GM12878 (cell line): ENCODE results near the gene PRMT5. TPM values are rescaled to one million over a fixed set of nuclear protein-coding genes. Genes with fewer than 3 reads are reported as not detected.

ENCODE experiments used
- ATAC-seq: fragments of 200-7000 bp; cut with Tn5 transposase; 3 replicates; pipeline ENCODE4 v1.9.1; 2020; ENCODE audit warnings: mild to moderate bottlenecking, moderate library complexity
- BruUV-seq: library from RNA; stranded (reverse); fragments of 400-500 nt; replicated peaks from 2 replicates; lab custom pipeline; 2021; lab: Mats Ljungman, UMichigan
- CTCF ChIA-PET: fragments of 300-600 bp; sonication (Branson Sonifier 250); formaldehyde crosslinking; extraction: SDS; loops from one replicate; lab custom pipeline; 2021; ENCODE audit warnings: inconsistent platforms; lab: Yijun Ruan, JAX
- POLR2A ChIA-PET: fragments of 350-600 bp; formaldehyde crosslinking; extraction: SDS; loops from one replicate; lab custom pipeline; 2021; ENCODE audit warnings: inconsistent platforms; lab: Charles Lee
- RAD21 ChIA-PET: fragments of 300-600 bp; sonication (Branson Sonifier 250); formaldehyde crosslinking; loops from one replicate; lab custom pipeline; 2023; ENCODE audit warnings: antibody characterized with exemption; ENCODE audit not compliant: unreplicated experiment; lab: Charles Lee
- SMC1A ChIA-PET: fragments of 300-600 bp; sonication (Branson Sonifier 250); formaldehyde crosslinking; loops from one replicate; lab custom pipeline; 2023; ENCODE audit not compliant: unreplicated experiment, uncharacterized antibody; lab: Charles Lee
- DNase-seq: peaks from one replicate; pipeline ENCODE4 v3.0.0-alpha.2; 2011; ENCODE audit warnings: low read depth, low spot score
- FAIRE-seq: peaks from 3 replicates; lab custom pipeline; 2011; peaks lifted over from hg19 to GRCh38; lab: Jason Lieb, UNC
- H2AFZ ChIP-seq: 2 replicates; pipeline ENCODE4 v1.6.0; 2011; ENCODE audit warnings: low read depth, low read length, control low read depth; ENCODE audit not compliant: control insufficient read depth
- H3K27ac ChIP-seq: 2 replicates; pipeline ENCODE4 v1.5.1; 2011; ENCODE audit warnings: control low read depth; ENCODE audit not compliant: control insufficient read depth, insufficient read depth
- H3K27me3 ChIP-seq, 2 experiments: replicated peaks in 1 of 2; 2 replicates each; pipeline versions ENCODE4 v1.6.0 to v1.6.1; 2011; ENCODE audit warnings: low read length in 1 of 2; ENCODE audit not compliant: control insufficient read depth in 2 of 2, insufficient read depth in 2 of 2
- H3K36me3 ChIP-seq, 2 experiments: 2 replicates each; pipeline ENCODE4 v1.5.1; 2011; ENCODE audit warnings: low read length in 1 of 2; ENCODE audit not compliant: control insufficient read depth in 2 of 2, insufficient read depth in 2 of 2
- H3K4me1 ChIP-seq: 2 replicates; pipeline ENCODE4 v1.6.1; 2011; ENCODE audit warnings: mild to moderate bottlenecking, low read length, moderate library complexity, mixed read lengths; ENCODE audit not compliant: control insufficient read depth, insufficient read depth
- H3K4me2 ChIP-seq: 2 replicates; pipeline ENCODE4 v1.6.0; 2011; ENCODE audit warnings: control low read depth; ENCODE audit not compliant: control insufficient read depth, insufficient read depth
- H3K4me3 ChIP-seq: fragments of 200-600 bp; sonication (generic); 2 replicates; pipeline ENCODE4 v1.5.1; 2016
- H3K79me2 ChIP-seq: 2 replicates; pipeline ENCODE4 v1.6.0; 2011; ENCODE audit warnings: low read length; ENCODE audit not compliant: control insufficient read depth, insufficient read depth
- H3K9ac ChIP-seq: 2 replicates; pipeline ENCODE4 v1.8.0; 2011; ENCODE audit warnings: low read length, control low read depth, mixed read lengths; ENCODE audit not compliant: control insufficient read depth, insufficient read depth
- H3K9me3 ChIP-seq: replicated peaks from 3 replicates; pipeline ENCODE4 v1.5.1; 2011; ENCODE audit warnings: mild to moderate bottlenecking, low read length; ENCODE audit not compliant: control insufficient read depth, insufficient read depth
- H4K20me1 ChIP-seq: 2 replicates; pipeline ENCODE4 v1.6.0; 2011; ENCODE audit not compliant: control insufficient read depth, insufficient read depth
- ATF7 ChIP-seq: fragments of 450-650 bp; IDR thresholded peaks from 2 replicates; pipeline ENCODE4 v1.6.1; 2016; ENCODE audit warnings: low read depth, mild to moderate bottlenecking
- BHLHE40 ChIP-seq, 2 experiments: fragments of 450-650 bp in 1 of 2; IDR thresholded peaks; 2 replicates each; pipeline ENCODE4 v1.6.1; 2011 to 2017; ENCODE audit warnings: low read depth in 2 of 2, borderline replicate concordance in 1 of 2, improper control_type of control experiment in 1 of 2, low read length in 1 of 2, mild to moderate bottlenecking in 1 of 2
- CBFB ChIP-seq: IDR thresholded peaks from 2 replicates; pipeline ENCODE4 v1.6.1; 2016; ENCODE audit warnings: antibody characterized with exemption, low read depth
- CBX3 ChIP-seq: fragments of 200-600 bp; sonication (generic); IDR thresholded peaks from 2 replicates; pipeline ENCODE4 v1.6.1; 2016; ENCODE audit warnings: low read depth, borderline replicate concordance
- CHD4 ChIP-seq: fragments of 200-600 bp; sonication (generic); IDR thresholded peaks from 2 replicates; pipeline ENCODE4 v1.6.1; 2016; ENCODE audit warnings: mild to moderate bottlenecking
- EGR1 ChIP-seq, 2 experiments: IDR thresholded peaks; 1 replicate in 1 of 2; 2 replicates in 1 of 2; pipeline ENCODE4 v1.6.1; 2011 to 2012; ENCODE audit warnings: low read depth in 2 of 2, low read length in 2 of 2, borderline replicate concordance in 1 of 2, mild to moderate bottlenecking in 1 of 2, moderate library complexity in 1 of 2
- HDAC6 ChIP-seq: fragments of 200-600 bp; sonication (generic); IDR thresholded peaks from one replicate; pipeline ENCODE4 v1.8.0; 2017; ENCODE audit warnings: antibody characterized with exemption; ENCODE audit not compliant: unreplicated experiment
- IRF5 ChIP-seq: fragments of 450-650 bp; IDR thresholded peaks from 2 replicates; pipeline ENCODE4 v1.6.1; 2017; ENCODE audit warnings: borderline replicate concordance
- PML ChIP-seq: IDR thresholded peaks from 2 replicates; pipeline ENCODE4 v1.6.1; 2012; ENCODE audit warnings: low read length, inconsistent platforms
- POLR2A ChIP-seq: IDR thresholded peaks from 2 replicates; pipeline ENCODE4 v1.6.1; 2011; ENCODE audit warnings: low read depth, mild to moderate bottlenecking, low read length
- POLR2AphosphoS2 ChIP-seq: IDR thresholded peaks from 2 replicates; pipeline ENCODE4 v1.6.1; 2011; ENCODE audit warnings: low read depth, mild to moderate bottlenecking, low read length, improper control_type of control experiment, moderate library complexity
- SIX5 ChIP-seq: IDR thresholded peaks from 2 replicates; pipeline ENCODE4 v1.6.1; 2011; ENCODE audit warnings: mild to moderate bottlenecking, low read depth, low read length, moderate library complexity; ENCODE audit not compliant: severe bottlenecking
- SP1 ChIP-seq: IDR thresholded peaks from one replicate; pipeline ENCODE4 v1.6.1; 2011; ENCODE audit warnings: low read depth, low read length
- TBL1XR1 ChIP-seq: IDR thresholded peaks from 2 replicates; pipeline ENCODE4 v1.6.1; 2012; ENCODE audit warnings: low read depth, low read length, improper control_type of control experiment
- WRNIP1 ChIP-seq: IDR thresholded peaks from 2 replicates; pipeline ENCODE4 v1.6.1; 2011; ENCODE audit warnings: low read depth, low read length, improper control_type of control experiment, borderline replicate concordance
- ZNF384 ChIP-seq: IDR thresholded peaks from 2 replicates; pipeline ENCODE4 v1.6.1; 2012; ENCODE audit warnings: low read depth, mild to moderate bottlenecking, low read length, improper control_type of control experiment, borderline replicate concordance
- WGBS: methylation state at CpG from one replicate; pipeline ENCODE4 v1.1.6; 2016; ENCODE audit warnings: low lambda C conversion rate; ENCODE audit not compliant: insufficient replicate concordance, insufficient coverage; ENCODE audit errors: missing lambda C conversion rate; 5-methylcytosine and 5-hydroxymethylcytosine counted together
- in situ Hi-C: fragments of 300-500 bp; cut with MboI; formaldehyde crosslinking; loops from 9 replicates; pipeline ENCODE4 v1.14.3; 2018; ENCODE audit warnings: mixed read lengths
- intact Hi-C: fragments of 100-400 bp; cut with micrococcal nuclease; formaldehyde crosslinking; loops from one replicate; pipeline ENCODE4 v1.14.2; 2022; ENCODE audit not compliant: unreplicated experiment
- polyA plus RNA-seq, 11 experiments: library from polyadenylated mRNA; depleted of rRNA in 4 of 11; unstranded in 6 of 11; stranded (reverse) in 5 of 11; fragments of >200 nt; fragmentation: Nextera tagmentation in 4 of 11; fragmentation: Illumina TruSeq in 1 of 11; extraction: Ambion mirVana in 4 of 11; extraction: Trizol in 1 of 11; gene quantifications; 1 replicate in 1 of 11; 2 replicates in 10 of 11; pipeline versions ENCODE4 v1.2.1 to v1.2.3, GENCODE V29; 2011 to 2016; ENCODE audit warnings: inconsistent platforms in 2 of 11, missing spikeins in 2 of 11, low read depth in 1 of 11
- total RNA-seq, 4 experiments: library from RNA; depleted of rRNA in 3 of 4; stranded (reverse); fragments of >200 nt in 3 of 4; fragmentation: Illumina TruSeq in 1 of 4; extraction: Trizol in 1 of 4; gene quantifications; 2 replicates each; pipeline versions ENCODE4 v1.2.1 to v1.2.3, GENCODE V29; 2013 to 2021
- TF ChIP-seq, protein P1 (sequence below): IDR thresholded peaks from 2 replicates; pipeline ENCODE4 v1.6.1; 2012; ENCODE audit warnings: low read depth, low read length, improper control_type of control experiment
- TF ChIP-seq, protein P2 (sequence below): fragments of 450-650 bp; formaldehyde crosslinking; IDR thresholded peaks from 2 replicates; pipeline ENCODE4 v1.4.0; 2022; ENCODE audit warnings: mild to moderate bottlenecking, moderate library complexity

Gene PRMT5
- total and polyA plus RNA-seq, 10 of the 15 experiments (the other 5 are each of a cell fraction or from before 2014, with no cell fraction given): 54.3 to 221 (median 111) TPM

GRCh38 chr14:22905627-22906026, 23.5 kb downstream of the PRMT5 start (continued):
- TF ChIP-seq, protein P1, sequence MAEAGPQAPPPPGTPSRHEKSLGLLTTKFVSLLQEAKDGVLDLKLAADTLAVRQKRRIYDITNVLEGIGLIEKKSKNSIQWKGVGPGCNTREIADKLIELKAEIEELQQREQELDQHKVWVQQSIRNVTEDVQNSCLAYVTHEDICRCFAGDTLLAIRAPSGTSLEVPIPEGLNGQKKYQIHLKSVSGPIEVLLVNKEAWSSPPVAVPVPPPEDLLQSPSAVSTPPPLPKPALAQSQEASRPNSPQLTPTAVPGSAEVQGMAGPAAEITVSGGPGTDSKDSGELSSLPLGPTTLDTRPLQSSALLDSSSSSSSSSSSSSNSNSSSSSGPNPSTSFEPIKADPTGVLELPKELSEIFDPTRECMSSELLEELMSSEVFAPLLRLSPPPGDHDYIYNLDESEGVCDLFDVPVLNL: no peak
- no peak for TF ChIP-seq CBX3
- TF ChIP-seq ATF7: no peak

DNA sequence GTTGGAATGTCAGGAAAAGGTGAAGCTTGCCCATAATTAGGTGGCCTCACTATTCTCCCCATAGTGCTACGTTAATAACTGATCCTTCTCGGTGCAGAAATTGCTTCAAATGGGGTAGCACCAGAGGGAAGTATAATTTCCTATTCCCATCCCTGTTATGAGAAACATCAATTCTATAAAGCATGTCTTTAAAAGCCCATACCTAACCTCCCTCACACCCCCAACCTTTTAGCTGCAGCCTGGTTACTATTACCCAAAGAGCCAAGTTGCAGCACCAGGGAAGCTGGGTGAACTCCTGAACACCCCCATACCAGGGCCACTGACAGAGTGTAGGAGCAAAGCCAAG, 25.5 kb downstream of the PRMT5 start:
- Histone ChIP-seq H2AFZ (no peak overlapping the region), H3K4me1 (no peaks in the 10 kb centered on the region), H3K27ac (no peak overlapping the region), H3K4me2 (no peak overlapping the region), H4K20me1 (no peaks in the 10 kb centered on the region; the same call in 1 of the 2 replicates), H3K9ac (no peak overlapping the region), H3K36me3 (peaks cover 26 to 43% of the 10 kb centered on the region in 2 experiments), H3K9me3 (no peaks in the 10 kb centered on the region), H3K27me3 (no peaks in the 10 kb centered on the region), H3K4me3 (no peak overlapping the region), H3K79me2 (no peaks in the 10 kb centered on the region)
- ChIA-PET SMC1A (interaction anchor here (1.1 to 5.7 kb wide), 3 partner anchors 14 to 32 kb away, joined by 3 to 53 read pairs (median 4); partner anchors contain the start of gene LRP10), POLR2A (interaction anchor here (0.7 to 1.0 kb wide), 2 partner anchors 14 to 33 kb away, joined by 3 read pairs; no protein-coding TSS in a partner anchor), CTCF (interaction anchor here (0.6 to 6.7 kb wide), 9 partner anchors 14 to 600 kb away, joined by 3 to 91 read pairs (median 5); partner anchors contain the start of genes DAD1, LRP10 and REM2), RAD21 (interaction anchor here (1.0 kb wide), 1 partner anchor 333 kb away, joined by 3 read pairs; no protein-coding TSS in a partner anchor)
- no TSS peak for BruUV-seq
- FAIRE-seq (no peak), ATAC-seq (no peak), DNase-seq (no peak)
- TF ChIP-seq CHD4 (no peak), IRF5 (no peak), SP1 (no peak), SIX5 (no peak), WRNIP1 (no peak), HDAC6 (no peak), EGR1 (IDR thresholded peaks at IDR 0.05; ENCODE audit: borderline replicate concordance in 1 of 2, low read depth in 2 of 2, low read length in 2 of 2) (no peak), BHLHE40 (IDR thresholded peaks at IDR 0.05; ENCODE audit: borderline replicate concordance in 1 of 2, low read depth in 2 of 2, low read length in 1 of 2) (no peak), CBFB (no peak), POLR2A (no peak), TBL1XR1 (no peak), ZNF384 (no peak), POLR2AphosphoS2 (no peak), PML (no peak)
- TF ChIP-seq, protein P2, sequence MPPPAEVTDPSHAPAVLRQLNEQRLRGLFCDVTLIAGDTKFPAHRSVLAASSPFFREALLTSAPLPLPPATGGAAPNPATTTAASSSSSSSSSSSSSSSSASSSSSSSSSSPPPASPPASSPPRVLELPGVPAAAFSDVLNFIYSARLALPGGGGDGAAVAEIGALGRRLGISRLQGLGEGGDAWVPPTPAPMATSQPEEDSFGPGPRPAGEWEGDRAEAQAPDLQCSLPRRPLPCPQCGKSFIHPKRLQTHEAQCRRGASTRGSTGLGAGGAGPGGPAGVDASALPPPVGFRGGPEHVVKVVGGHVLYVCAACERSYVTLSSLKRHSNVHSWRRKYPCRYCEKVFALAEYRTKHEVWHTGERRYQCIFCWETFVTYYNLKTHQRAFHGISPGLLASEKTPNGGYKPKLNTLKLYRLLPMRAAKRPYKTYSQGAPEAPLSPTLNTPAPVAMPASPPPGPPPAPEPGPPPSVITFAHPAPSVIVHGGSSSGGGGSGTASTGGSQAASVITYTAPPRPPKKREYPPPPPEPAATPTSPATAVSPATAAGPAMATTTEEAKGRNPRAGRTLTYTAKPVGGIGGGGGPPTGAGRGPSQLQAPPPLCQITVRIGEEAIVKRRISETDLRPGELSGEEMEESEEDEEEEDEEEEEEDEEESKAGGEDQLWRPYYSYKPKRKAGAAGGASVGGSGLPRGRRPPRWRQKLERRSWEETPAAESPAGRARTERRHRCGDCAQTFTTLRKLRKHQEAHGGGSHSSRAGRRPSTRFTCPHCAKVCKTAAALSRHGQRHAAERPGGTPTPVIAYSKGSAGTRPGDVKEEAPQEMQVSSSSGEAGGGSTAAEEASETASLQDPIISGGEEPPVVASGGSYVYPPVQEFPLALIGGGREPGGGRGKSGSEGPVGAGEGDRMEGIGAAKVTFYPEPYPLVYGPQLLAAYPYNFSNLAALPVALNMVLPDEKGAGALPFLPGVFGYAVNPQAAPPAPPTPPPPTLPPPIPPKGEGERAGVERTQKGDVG (CRISPR knock-in tag): no peak
- whole genome bisulfite sequencing: 100% methylated on average over 2 of the region's 2 CpGs
- in situ Hi-C loops (no loop called here), intact Hi-C loops (loop anchor here (5.0 kb wide), 1 partner anchor 126 kb away; no protein-coding TSS in a partner anchor)
